Measurements from ENCODE around the gene P2RX5.

P2RX5 gene

GRCh38 chr17:3627769-3628167, 68.2 kb downstream of the P2RX5 start:
- Histone ChIP-seq H3K27me3 (replicated peaks; ENCODE audit: control insufficient read depth, insufficient read depth, low read length, poor library complexity, severe bottlenecking) (no peaks in the 10 kb centered on the region), H3K36me3 (ENCODE audit: control insufficient read depth, insufficient read depth, low read length) (peaks cover 24% of the 10 kb centered on the region), H3K27ac (ENCODE audit: insufficient read depth, low read length, poor library complexity, severe bottlenecking) (no peak overlapping the region), H3K4me1 (ENCODE audit: control insufficient read depth, insufficient read depth, low read length, poor library complexity, severe bottlenecking) (no peaks in the 10 kb centered on the region), H3K9me3 (ENCODE audit: control insufficient read depth, low read length) (no peaks in the 10 kb centered on the region), H3K4me3 (ENCODE audit: insufficient read depth, low read depth, low read length, poor library complexity, severe bottlenecking) (no peak overlapping the region)
- no peak for DNase-seq

- H3K36me3 ChIP-seq (ENCODE audit: control insufficient read depth, insufficient read depth, low read length), result peaks cover 28% of the 10 kb centered on the region
Measured at GRCh38 chr17:3626831-3627768, 68.9 kb downstream of the P2RX5 start.

More at GRCh38 chr17:3626831-3627768, 68.9 kb downstream of the P2RX5 start:
- Histone ChIP-seq H3K9me3 (ENCODE audit: control insufficient read depth, low read length) (no peaks in the 10 kb centered on the region), H3K27ac (ENCODE audit: insufficient read depth, low read length, poor library complexity, severe bottlenecking) (no peak overlapping the region), H3K27me3 (replicated peaks; ENCODE audit: control insufficient read depth, insufficient read depth, low read length, poor library complexity, severe bottlenecking) (no peaks in the 10 kb centered on the region), H3K4me3 (ENCODE audit: insufficient read depth, low read depth, low read length, poor library complexity, severe bottlenecking) (no peak overlapping the region), H3K4me1 (ENCODE audit: control insufficient read depth, insufficient read depth, low read length, poor library complexity, severe bottlenecking) (no peaks in the 10 kb centered on the region)
- no peak for DNase-seq
